NB4 (cell line): ENCODE measurements around the gene LIFR.

Experiments
- CTCF ChIP-seq: IDR thresholded peaks from one replicate; pipeline ENCODE4 v1.5.1; 2012; ENCODE audit warnings: low read depth, low read length
- MAX ChIP-seq: IDR thresholded peaks from 2 replicates; pipeline ENCODE4 v1.6.1; 2011; ENCODE audit warnings: low read depth, low read length
- MYC ChIP-seq: IDR thresholded peaks from 2 replicates; pipeline ENCODE4 v1.6.1; 2011; ENCODE audit warnings: low read depth, low read length
- POLR2A ChIP-seq: IDR thresholded peaks from 2 replicates; pipeline ENCODE4 v1.6.1; 2011; ENCODE audit warnings: mild to moderate bottlenecking; ENCODE audit not compliant: insufficient read length; ENCODE audit errors: extremely low read depth

- TF ChIP-seq POLR2A (no peak), MAX (no peak), CTCF (no peak), MYC (no peak)
Measured at GRCh38 chr5:38469707-38470267, 86.7 kb downstream of the LIFR start.
